Thyroid gland (tissue), 4 donors: ENCODE results near the gene CLN3. TPM values are rescaled to one million over a fixed set of nuclear protein-coding genes. Genes with fewer than 3 reads are reported as not detected.
"Not testable (repeated sequence)": the region's sequence is repeated elsewhere in the genome, so short reads cannot be mapped to it uniquely, and the experiment has no call there.

Experiments used
- DNase-seq, 2 donors: peaks; one replicate each; pipeline ENCODE4 v3.0.0-alpha.2; 2019
- H3K27ac ChIP-seq, 3 donors: fragments of 200-600 bp; sonication (generic); 1 replicate in 2 of 3; 2 replicates in 1 of 3; pipeline ENCODE4 v1.5.1; 2016 to 2019; ENCODE audit warnings: mild to moderate bottlenecking in 1 of 3, moderate library complexity in 1 of 3
- H3K27me3 ChIP-seq: fragments of 200-600 bp; sonication (generic); one replicate; pipeline ENCODE4 v1.5.1; 2019
- H3K36me3 ChIP-seq, 2 donors: fragments of 200-600 bp; sonication (generic); one replicate each; pipeline ENCODE4 v1.5.1; 2016 to 2019
- H3K4me1 ChIP-seq, 2 donors: fragments of 200-600 bp; sonication (generic); one replicate each; pipeline ENCODE4 v1.5.1; 2017 to 2019
- H3K4me3 ChIP-seq, 3 donors: fragments of 200-600 bp; sonication (generic); replicated peaks in 1 of 3; 1 replicate in 2 of 3; 2 replicates in 1 of 3; pipeline ENCODE4 v1.5.1; 2016; ENCODE audit warnings: mild to moderate bottlenecking in 1 of 3
- H3K9me3 ChIP-seq: fragments of 200-600 bp; sonication (generic); one replicate; pipeline ENCODE4 v1.5.1; 2017
- POLR2A ChIP-seq, 2 donors: fragments of 450-650 bp; IDR thresholded peaks; one replicate each; pipeline ENCODE4 v1.6.1; 2017; ENCODE audit warnings: antibody characterized with exemption in 2 of 2, mild to moderate bottlenecking in 2 of 2, moderate library complexity in 1 of 2
- WGBS, 2 donors: methylation state at CpG; one replicate each; pipeline ENCODE4 v1.1.5; 2017; 5-methylcytosine and 5-hydroxymethylcytosine counted together
- intact Hi-C: fragments of 100-400 bp; cut with DNase I; formaldehyde crosslinking; loops from one replicate; pipeline ENCODE4 v1.15.1; 2023
- total RNA-seq, 4 donors: library from RNA; depleted of rRNA; stranded (reverse); fragments of >200 nt; gene quantifications; one replicate each; pipeline ENCODE4 v1.2.3, GENCODE V29; 2016
- TF ChIP-seq, protein P1 (sequence below), 6 experiments: fragments of 200-600 bp in 3 of 6; fragments of 450-650 bp in 3 of 6; sonication (generic) in 3 of 6; IDR thresholded peaks; one replicate each; pipeline ENCODE4 v1.5.1; 2016 to 2019; ENCODE audit warnings: antibody characterized with exemption in 6 of 6, mild to moderate bottlenecking in 2 of 6, inconsistent platforms in 1 of 6, moderate library complexity in 1 of 6

CLN3 gene
- total RNA-seq, 4 donors from 2014 or later, result 32.5 to 80.9 (median 50.3) TPM

DNA sequence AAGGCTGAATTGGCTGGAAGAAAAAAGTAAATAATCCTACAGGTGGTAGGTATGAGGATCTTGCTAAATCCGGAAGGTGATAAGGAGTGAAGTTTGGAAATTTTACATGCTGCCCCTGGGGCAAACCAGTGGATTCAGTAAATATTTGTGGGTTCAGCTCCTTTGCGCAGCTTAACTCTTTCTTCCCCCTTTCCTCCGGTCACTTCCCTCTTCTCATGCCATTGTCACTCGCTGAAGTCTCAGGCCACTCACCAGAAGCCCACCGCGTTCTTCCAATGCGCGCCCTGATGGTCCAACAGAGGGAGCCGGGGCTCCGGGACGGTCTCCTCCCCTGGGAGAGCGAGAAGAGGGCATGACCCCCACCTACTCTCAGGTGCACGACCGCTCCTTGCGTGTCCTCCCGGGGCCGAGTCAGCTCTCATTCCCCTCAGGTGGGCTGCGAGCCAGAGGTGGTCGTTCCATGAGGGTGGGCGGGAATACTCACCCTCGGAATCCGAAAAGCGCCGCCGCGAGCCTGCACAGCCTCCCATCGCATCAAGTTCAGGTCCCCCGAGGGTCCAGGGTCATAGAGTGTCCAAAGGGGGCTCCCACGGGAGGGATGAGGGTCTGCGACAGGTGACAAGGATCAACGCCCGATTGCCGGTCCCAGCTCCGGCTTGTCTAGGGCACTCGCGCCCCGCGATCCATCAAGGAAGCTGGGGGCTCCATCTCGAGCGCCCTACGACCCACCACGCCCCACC is 474 bp downstream of the CLN3 start:
- Histone ChIP-seq H3K4me1 (peaks cover 11 to 18% of the 10 kb centered on the region in 2 donors), H3K27ac (peak overlapping the region; percentile 92 to 96 (median 96)), H3K27me3 (no peaks in the 10 kb centered on the region), H3K4me3 (peak overlapping the region; percentile 79 to 98 (median 84)), H3K36me3 (peaks cover under 1 to 13% of the 10 kb centered on the region in 2 donors), H3K9me3 (no peaks in the 10 kb centered on the region)
- no peak for TF ChIP-seq POLR2A (IDR thresholded peaks at IDR 0.05)
- TF ChIP-seq, protein P1, sequence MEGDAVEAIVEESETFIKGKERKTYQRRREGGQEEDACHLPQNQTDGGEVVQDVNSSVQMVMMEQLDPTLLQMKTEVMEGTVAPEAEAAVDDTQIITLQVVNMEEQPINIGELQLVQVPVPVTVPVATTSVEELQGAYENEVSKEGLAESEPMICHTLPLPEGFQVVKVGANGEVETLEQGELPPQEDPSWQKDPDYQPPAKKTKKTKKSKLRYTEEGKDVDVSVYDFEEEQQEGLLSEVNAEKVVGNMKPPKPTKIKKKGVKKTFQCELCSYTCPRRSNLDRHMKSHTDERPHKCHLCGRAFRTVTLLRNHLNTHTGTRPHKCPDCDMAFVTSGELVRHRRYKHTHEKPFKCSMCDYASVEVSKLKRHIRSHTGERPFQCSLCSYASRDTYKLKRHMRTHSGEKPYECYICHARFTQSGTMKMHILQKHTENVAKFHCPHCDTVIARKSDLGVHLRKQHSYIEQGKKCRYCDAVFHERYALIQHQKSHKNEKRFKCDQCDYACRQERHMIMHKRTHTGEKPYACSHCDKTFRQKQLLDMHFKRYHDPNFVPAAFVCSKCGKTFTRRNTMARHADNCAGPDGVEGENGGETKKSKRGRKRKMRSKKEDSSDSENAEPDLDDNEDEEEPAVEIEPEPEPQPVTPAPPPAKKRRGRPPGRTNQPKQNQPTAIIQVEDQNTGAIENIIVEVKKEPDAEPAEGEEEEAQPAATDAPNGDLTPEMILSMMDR (IDR thresholded peaks at IDR 0.05), result peak in 4 of 6 experiments; percentile 26 to 60 (median 42)
- DNase-seq, result peak; percentile 57 to 63
- WGBS, 2 donors, result 0 to 1% methylated on average over 14 to 19 of the region's 42 CpGs
- intact Hi-C loops, result loop anchor here (5.0 kb wide), 1 partner anchor 56 kb away; no protein-coding TSS in a partner anchor

DNA sequence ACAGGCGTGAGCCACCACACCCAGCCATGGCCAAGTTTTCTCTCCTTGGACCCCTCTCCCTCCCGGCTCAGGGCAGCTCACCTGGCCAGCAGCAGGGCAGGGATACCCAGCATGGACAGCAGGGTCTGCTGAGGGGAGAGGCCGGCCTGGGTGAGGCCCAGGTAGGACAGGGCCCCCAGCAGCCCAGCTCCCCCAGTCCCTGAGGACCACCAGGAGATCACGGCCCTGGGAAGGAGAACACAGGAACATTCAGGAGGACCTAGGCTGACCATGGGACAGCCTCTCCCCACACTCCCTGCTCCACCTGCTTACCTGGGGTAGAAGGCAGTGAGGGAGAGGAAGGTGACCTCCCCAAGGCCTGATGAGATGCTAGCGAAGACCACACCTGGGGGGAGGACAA is 5.6 kb downstream of the CLN3 start:
- WGBS, 2 donors, result 94 to 100% methylated on average over 3 of the region's 5 CpGs
- peaks cover 5% of the 10 kb centered on the region in 2 donors for H3K4me1 ChIP-seq
- no peaks in the 10 kb centered on the region for H3K27me3 ChIP-seq
- H3K27ac ChIP-seq, result no peak overlapping the region
- TF ChIP-seq, protein P1 (IDR thresholded peaks at IDR 0.05), result no peak
- TF ChIP-seq POLR2A (IDR thresholded peaks at IDR 0.05), result no peak
- intact Hi-C loops, result no loop called here
- DNase-seq, result no peak
- H3K36me3 ChIP-seq, result peaks cover 18 to 39% of the 10 kb centered on the region in 2 donors
- H3K9me3 ChIP-seq, result no peaks in the 10 kb centered on the region
- no peak overlapping the region for H3K4me3 ChIP-seq

DNA sequence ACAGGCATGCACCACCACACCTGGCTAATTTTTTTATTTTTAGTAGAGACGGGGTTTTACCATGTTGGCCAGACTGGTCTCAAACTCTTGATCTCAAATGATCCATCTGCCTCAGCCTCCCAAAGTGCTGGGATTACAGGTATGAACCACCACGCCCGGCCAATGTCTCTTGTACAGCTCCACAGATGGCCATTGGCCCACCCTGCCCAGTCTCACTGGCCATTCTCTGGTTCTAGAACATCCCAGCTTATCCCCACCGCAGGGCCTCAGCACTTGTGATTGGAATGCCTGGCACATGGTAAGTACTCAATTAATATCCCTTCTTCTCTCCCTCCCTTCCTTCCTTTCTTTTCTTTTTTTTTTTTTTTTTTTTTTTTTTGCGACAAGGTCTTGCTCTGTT is 8.5 kb downstream of the CLN3 start:
- DNase-seq, H3K9me3 ChIP-seq, intact Hi-C loops, H3K27me3 ChIP-seq, H3K4me1 ChIP-seq, H3K27ac ChIP-seq, H3K4me3 ChIP-seq: not testable (repeated sequence)
- 96 to 97% methylated on average over 5 of the region's 5 CpGs for WGBS, 2 donors
- peaks cover 28 to 57% of the 10 kb centered on the region in 2 donors for H3K36me3 ChIP-seq

DNA sequence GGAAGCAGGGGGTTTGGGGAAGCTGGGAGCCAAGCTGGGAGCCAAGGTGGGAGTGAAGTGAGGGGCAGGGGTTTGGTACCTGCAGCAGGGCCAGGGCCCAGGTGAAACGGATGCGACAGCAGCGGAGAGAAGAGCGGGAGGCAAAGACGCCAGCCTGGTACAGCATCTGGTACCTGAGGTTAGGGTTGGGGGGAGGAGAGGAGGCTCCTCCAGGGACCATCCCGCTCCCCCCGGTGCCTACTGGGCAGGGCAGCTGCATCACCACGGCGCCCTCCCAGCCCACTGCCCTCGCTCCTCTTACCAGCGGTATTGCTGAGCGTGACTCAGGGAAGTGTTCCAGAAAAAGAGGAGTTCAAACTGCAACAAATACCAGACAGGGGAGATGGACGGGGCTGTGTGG is 9.8 kb downstream of the CLN3 start:
- no peaks in the 10 kb centered on the region for H3K4me1 ChIP-seq
- H3K27ac ChIP-seq, result no peak overlapping the region
- no peak overlapping the region for H3K4me3 ChIP-seq
- intact Hi-C loops, result no loop called here
- no peaks in the 10 kb centered on the region for H3K27me3 ChIP-seq
- 89 to 95% methylated on average over 13 of the region's 13 CpGs for WGBS, 2 donors
- TF ChIP-seq POLR2A (IDR thresholded peaks at IDR 0.05), result no peak
- TF ChIP-seq, protein P1 (IDR thresholded peaks at IDR 0.05), result no peak
- no peaks in the 10 kb centered on the region for H3K9me3 ChIP-seq
- no peak for DNase-seq
- H3K36me3 ChIP-seq, result peaks cover 37 to 59% of the 10 kb centered on the region in 2 donors

DNA sequence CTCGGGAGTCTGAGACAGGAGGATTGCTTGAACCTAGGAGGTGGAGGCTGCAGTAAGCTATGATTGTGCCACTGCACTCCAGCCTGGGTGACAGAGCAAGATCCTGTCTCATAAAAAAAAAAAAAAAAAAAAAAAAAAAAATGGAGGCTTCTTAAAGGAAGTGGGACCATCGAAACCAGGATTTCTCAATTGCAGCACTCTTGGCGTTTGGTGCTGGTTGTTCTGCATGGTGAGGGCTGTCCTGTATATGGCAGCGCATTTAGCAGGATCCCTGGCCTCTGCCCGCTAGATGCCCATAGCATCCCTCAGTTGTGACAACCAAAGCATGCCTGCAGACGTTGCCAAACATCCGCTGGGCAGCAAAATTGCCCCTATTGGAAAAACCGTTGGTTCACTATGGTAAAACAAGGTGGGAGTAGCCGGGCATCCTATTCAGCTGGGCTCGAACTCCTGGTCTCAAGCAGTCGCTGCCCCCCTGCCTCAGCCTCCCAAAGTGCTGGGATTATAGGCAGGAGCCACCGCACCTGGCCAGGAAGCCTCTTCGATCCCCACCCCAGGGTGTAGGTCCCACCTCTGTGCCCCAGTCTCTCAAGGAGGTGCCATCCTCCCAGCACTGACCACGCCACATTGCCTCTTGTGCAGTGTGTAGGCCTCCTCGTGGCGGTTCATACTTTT is 13.2 kb downstream of the CLN3 start:
- no peak for TF ChIP-seq POLR2A (IDR thresholded peaks at IDR 0.05)
- TF ChIP-seq, protein P1 (IDR thresholded peaks at IDR 0.05), result no peak
- H3K9me3 ChIP-seq, result no peaks in the 10 kb centered on the region
- peaks cover 47 to 67% of the 10 kb centered on the region in 2 donors for H3K36me3 ChIP-seq
- H3K4me1 ChIP-seq, result no peaks in the 10 kb centered on the region
- intact Hi-C loops, result no loop called here
- WGBS, 2 donors, result 96% methylated on average over 15 to 16 of the region's 16 CpGs
- no peak for DNase-seq
- no peak overlapping the region for H3K4me3 ChIP-seq
- no peak overlapping the region for H3K27ac ChIP-seq
- no peaks in the 10 kb centered on the region for H3K27me3 ChIP-seq
